HepG2 (cell line): Measurements from ENCODE around the gene FOXRED2. TPM values are rescaled to one million over a fixed set of nuclear protein-coding genes. Genes with fewer than 3 reads are reported as not detected.

ENCODE experiments used
- ATAC-seq: fragments of 200-7000 bp; cut with Tn5 transposase; 3 replicates; pipeline ENCODE4 v1.9.1; 2020; ENCODE audit warnings: mild to moderate bottlenecking, moderate library complexity
- BruUV-seq: library from RNA; stranded (reverse); fragments of 400-500 nt; replicated peaks from 2 replicates; lab custom pipeline; 2021; lab: Mats Ljungman, UMichigan
- CTCF ChIA-PET: fragments of 300-600 bp; formaldehyde crosslinking; extraction: SDS; loops from one replicate; lab custom pipeline; 2021; ENCODE audit warnings: low total read pairs, inconsistent platforms, low intra/inter-chr PET ratio; lab: Yijun Ruan, JAX
- POLR2A ChIA-PET: fragments of 350-600 bp; sonication (Branson Sonifier 250); formaldehyde crosslinking; loops from one replicate; lab custom pipeline; 2020; ENCODE audit warnings: antibody characterized with exemption, inconsistent platforms; lab: Yijun Ruan, JAX
- DNase-seq: peaks from one replicate; pipeline ENCODE4 v3.0.0-alpha.2; 2015; ENCODE audit warnings: low spot score
- FAIRE-seq: peaks from 3 replicates; lab custom pipeline; 2011; peaks lifted over from hg19 to GRCh38; lab: Jason Lieb, UNC
- H2AFZ ChIP-seq: one replicate; pipeline ENCODE4 v1.6.1; 2011; ENCODE audit warnings: low read length, inconsistent platforms
- H3K27ac ChIP-seq: fragments of 300-600 bp; 3 replicates; pipeline ENCODE4 v1.8.0; 2011; ENCODE audit warnings: mixed run types, mild to moderate bottlenecking, mixed read lengths, low read length, inconsistent platforms; ENCODE audit not compliant: insufficient read depth; ENCODE audit errors: extremely low read length
- H3K27me3 ChIP-seq, 2 experiments: fragments of 200-600 bp in 1 of 2; 2 replicates in 1 of 2; 3 replicates in 1 of 2; pipeline versions ENCODE4 v1.6.0 to v1.8.0; 2011; ENCODE audit warnings: low read length in 2 of 2, mild to moderate bottlenecking in 2 of 2, moderate library complexity in 2 of 2, inconsistent platforms in 1 of 2; ENCODE audit not compliant: insufficient read depth in 2 of 2, control insufficient read depth in 1 of 2
- H3K36me3 ChIP-seq, 2 experiments: fragments of 200-600 bp in 1 of 2; replicated peaks in 1 of 2; 2 replicates in 1 of 2; 3 replicates in 1 of 2; pipeline versions ENCODE4 v1.5.1 to v1.8.0; 2011; ENCODE audit warnings: low read length in 2 of 2, inconsistent platforms in 1 of 2; ENCODE audit not compliant: insufficient read depth in 2 of 2, control insufficient read depth in 1 of 2
- H3K4me1 ChIP-seq: 2 replicates; pipeline ENCODE4 v1.5.1; 2012; ENCODE audit warnings: low read length, inconsistent platforms; ENCODE audit not compliant: insufficient read depth
- H3K4me2 ChIP-seq: 2 replicates; pipeline ENCODE4 v1.6.0; 2011; ENCODE audit warnings: low read depth, low read length, inconsistent platforms
- H3K4me3 ChIP-seq, 3 experiments: fragments of 200-600 bp in 1 of 3; sonication (generic), shearing (Covaris generic) in 1 of 3; replicated peaks in 1 of 3; 2 replicates each; pipeline ENCODE4 v1.5.1; 2011 to 2016; ENCODE audit warnings: low read length in 3 of 3, inconsistent platforms in 2 of 3, low read depth in 2 of 3, mild to moderate bottlenecking in 2 of 3, control low read depth in 1 of 3, mixed read lengths in 1 of 3; ENCODE audit not compliant: insufficient read depth in 1 of 3
- H3K79me2 ChIP-seq: one replicate; pipeline ENCODE4 v1.6.1; 2011; ENCODE audit warnings: low read length, inconsistent platforms; ENCODE audit not compliant: insufficient read depth
- H3K9ac ChIP-seq: 2 replicates; pipeline ENCODE4 v1.6.0; 2011; ENCODE audit warnings: mild to moderate bottlenecking, low read depth, low read length, inconsistent platforms; ENCODE audit not compliant: insufficient read depth
- H3K9me3 ChIP-seq: 2 replicates; pipeline ENCODE4 v1.5.1; 2012; ENCODE audit warnings: mild to moderate bottlenecking, low read length
- H4K20me1 ChIP-seq: 2 replicates; pipeline ENCODE4 v1.6.0; 2011; ENCODE audit warnings: inconsistent platforms, mild to moderate bottlenecking, low read length, moderate library complexity; ENCODE audit not compliant: insufficient read depth
- ATAD3A ChIP-seq: sonication (generic); formaldehyde crosslinking; IDR thresholded peaks from 2 replicates; pipeline ENCODE4 v1.4.0; 2020; ENCODE audit warnings: missing genetic modification reagents
- BRF2 ChIP-seq: sonication (generic); formaldehyde crosslinking; IDR thresholded peaks from 2 replicates; pipeline ENCODE4 v1.8.1; 2022; ENCODE audit warnings: mild to moderate bottlenecking, missing genetic modification reagents
- CBX2 ChIP-seq, 2 experiments: fragments of 200-600 bp in 1 of 2; sonication (generic); formaldehyde crosslinking in 1 of 2; IDR thresholded peaks; 2 replicates each; pipeline versions ENCODE4 v1.7.0 to v1.8.1; 2018 to 2022; ENCODE audit warnings: low read depth in 2 of 2, low read length in 1 of 2, mild to moderate bottlenecking in 1 of 2, missing genetic modification reagents in 1 of 2
- ESRRA ChIP-seq: sonication (generic); formaldehyde crosslinking; IDR thresholded peaks from 2 replicates; pipeline ENCODE4 v1.5.1; 2020; ENCODE audit warnings: mild to moderate bottlenecking, low read depth, missing genetic modification reagents
- ETV5 ChIP-seq: IDR thresholded peaks from 2 replicates; pipeline ENCODE4 v1.6.1; 2018; ENCODE audit warnings: missing biosample characterization, missing genetic modification reagents, inconsistent platforms, borderline replicate concordance
- IRF2 ChIP-seq: IDR thresholded peaks from 2 replicates; pipeline ENCODE4 v1.6.1; 2018; ENCODE audit warnings: missing genetic modification reagents, missing compliant biosample characterization
- JARID2 ChIP-seq: sonication (generic); formaldehyde crosslinking; IDR thresholded peaks from 2 replicates; pipeline ENCODE4 v1.8.1; 2023; ENCODE audit warnings: missing genetic modification reagents, inconsistent platforms; ENCODE audit not compliant: insufficient replicate concordance
- KDM5B ChIP-seq: sonication (generic); formaldehyde crosslinking; IDR thresholded peaks from 2 replicates; pipeline ENCODE4 v1.4.0; 2020; ENCODE audit warnings: missing genetic modification reagents, mild to moderate bottlenecking, borderline replicate concordance
- NFE2 ChIP-seq: sonication (generic); formaldehyde crosslinking; IDR thresholded peaks from 2 replicates; pipeline ENCODE4 v1.4.0; 2020; ENCODE audit warnings: missing genetic modification reagents
- U2AF1 ChIP-seq: fragments of 200-400 bp; formaldehyde crosslinking; optimal IDR thresholded peaks from 2 replicates; pipeline ENCODE3; 2017; ENCODE audit warnings: mild to moderate bottlenecking, low read depth, low read length
- ZNF275 ChIP-seq: sonication (generic); formaldehyde crosslinking; IDR thresholded peaks from 2 replicates; pipeline ENCODE4 v1.8.0; 2022; ENCODE audit warnings: missing genetic modification reagents, mild to moderate bottlenecking, inconsistent platforms, borderline replicate concordance
- ZNF280D ChIP-seq: sonication (generic); formaldehyde crosslinking; IDR thresholded peaks from 2 replicates; pipeline ENCODE4 v1.5.1; 2020; ENCODE audit warnings: mild to moderate bottlenecking, missing genetic modification reagents
- ZNF775 ChIP-seq: sonication (generic); formaldehyde crosslinking; IDR thresholded peaks from 2 replicates; pipeline ENCODE4 v1.4.0; 2020; ENCODE audit warnings: missing genetic modification reagents, mild to moderate bottlenecking, moderate library complexity, borderline replicate concordance
- WGBS: methylation state at CpG from one replicate; pipeline ENCODE4 v1.1.6; 2017; ENCODE audit warnings: low lambda C conversion rate; 5-methylcytosine and 5-hydroxymethylcytosine counted together
- in situ Hi-C: cut with HindIII; loops from 2 replicates; pipeline ENCODE4 v1.10.0; 2017; ENCODE audit warnings: low pct_unique_long_range_greater_than_20kb; ENCODE audit not compliant: extremely low pct_ligation_motif_present
- intact Hi-C: fragments of 100-400 bp; cut with micrococcal nuclease; formaldehyde crosslinking; loops from one replicate; pipeline ENCODE4 v1.10.0; 2022; ENCODE audit not compliant: unreplicated experiment
- polyA plus RNA-seq, 8 experiments: library from polyadenylated mRNA; depleted of rRNA in 3 of 8; stranded (reverse) in 7 of 8; unstranded in 1 of 8; fragments of >200 nt; fragmentation: Illumina TruSeq in 4 of 8; extraction: Trizol in 4 of 8; gene quantifications; 2 replicates each; pipeline versions ENCODE4 v1.2.1 to v1.2.3, GENCODE V29; 2011 to 2016; ENCODE audit warnings: low read depth in 4 of 8, missing spikeins in 1 of 8, mixed read lengths in 1 of 8; ENCODE audit not compliant: insufficient read depth in 1 of 8
- total RNA-seq, 5 experiments: library from RNA; depleted of rRNA; stranded (reverse); fragments of >200 nt; fragmentation: Illumina TruSeq; extraction: Trizol; gene quantifications; 2 replicates each; pipeline ENCODE4 v1.2.3, GENCODE V29; 2016; ENCODE audit warnings: low read depth in 1 of 5

Gene FOXRED2
- total and polyA plus RNA-seq, 2 of the 13 experiments (the other 11 are each of a cell fraction or from before 2014, with no cell fraction given) = 9.3 to 28.1 TPM

GRCh38 chr22:36549033-36549432 is 42.2 kb upstream of the FOXRED2 start:
- no peak overlapping the region for H3K27ac ChIP-seq
- WGBS = 24% methylated on average over 5 of the region's 5 CpGs
- ATAC-seq (no peak), FAIRE-seq (no peak), DNase-seq (no peak)
- no peak overlapping the region for H3K9ac ChIP-seq
- no peak for TF ChIP-seq ZNF280D (CRISPR knock-in tag)
- no peak for TF ChIP-seq ESRRA (CRISPR knock-in tag)
- TF ChIP-seq ATAD3A (CRISPR knock-in tag) = no peak
- no peak for TF ChIP-seq NFE2
- TF ChIP-seq IRF2 (CRISPR knock-in tag) = no peak
- no peak for TF ChIP-seq ZNF275
- TF ChIP-seq BRF2 = no peak
- TF ChIP-seq JARID2 (CRISPR knock-in tag) = no peak
- TF ChIP-seq U2AF1 = no peak
- TF ChIP-seq ZNF775 (CRISPR knock-in tag) = no peak
- TF ChIP-seq KDM5B (CRISPR knock-in tag) = no peak
- no peak for TF ChIP-seq ETV5
- TF ChIP-seq CBX2 (IDR thresholded peaks at IDR 0.05; ENCODE audit: low read depth, low read length) = no peak
- no peak for TF ChIP-seq CBX2 (CRISPR knock-in tag; IDR thresholded peaks at IDR 0.05; ENCODE audit: low read depth)
- H2AFZ ChIP-seq = no peak overlapping the region
- H3K4me3 ChIP-seq = no peak overlapping the region
- no TSS peak for BruUV-seq
- H3K4me2 ChIP-seq = no peak overlapping the region
- no peaks in the 10 kb centered on the region for H3K9me3 ChIP-seq
- H3K4me1 ChIP-seq = 0 out of 2 replicates have a peak, but pooled peaks cover 9% of the 10 kb centered on the region
- intact Hi-C loops (loop anchor here (10.0 kb wide), 1 partner anchor 226 kb away; the partner anchor contains the start of gene IFT27), in situ Hi-C loops (loop anchor here (5.0 to 10.0 kb wide), 2 partner anchors 226 to 308 kb away; partner anchors contain the start of gene IFT27)
- ChIA-PET CTCF (interaction anchor here (5.2 kb wide), 1 partner anchor 307 kb away, joined by 67 read pairs; no protein-coding TSS in a partner anchor), POLR2A (no interaction called here)
- no peaks in the 10 kb centered on the region for H3K36me3 ChIP-seq
- H3K79me2 ChIP-seq = no peaks in the 10 kb centered on the region
- peaks cover 4 to 50% of the 10 kb centered on the region in 2 experiments for H3K27me3 ChIP-seq
- no peaks in the 10 kb centered on the region for H4K20me1 ChIP-seq
